GM12865 (cell line): Measurements from ENCODE around the gene DNAJA4.

Source experiments
- DNase-seq: peaks from one replicate; pipeline ENCODE4 v3.0.0; 2010; ENCODE audit warnings: low read depth
- H3K4me3 ChIP-seq: 2 replicates; pipeline ENCODE4 v1.5.1; 2011; ENCODE audit warnings: mild to moderate bottlenecking, low read depth, low read length, control low read depth
- CTCF ChIP-seq: IDR thresholded peaks from 2 replicates; pipeline ENCODE4 v1.5.1; 2011; ENCODE audit warnings: low read length, control low read depth, low read depth, inconsistent platforms; ENCODE audit not compliant: insufficient read depth; ENCODE audit errors: missing control alignments

Gene DNAJA4

GRCh38 chr15:78304216-78305066 is 40.1 kb downstream of the DNAJA4 start:
- H3K4me3 ChIP-seq, result no peak overlapping the region
- no peak for DNase-seq
- TF ChIP-seq CTCF, result no peak

GRCh38 chr15:78306176-78306774 is 41.9 kb downstream of the DNAJA4 start:
- no peak for DNase-seq
- H3K4me3 ChIP-seq, result no peak overlapping the region
- no peak for TF ChIP-seq CTCF

- no peak for DNase-seq
- no peak for TF ChIP-seq CTCF
- H3K4me3 ChIP-seq, result no peak overlapping the region
These were observed 43.6 kb downstream of the DNAJA4 start for GRCh38 chr15:78307976-78308375.

- peak; percentile 75 for DNase-seq
- H3K4me3 ChIP-seq, result no peak overlapping the region
- peak; percentile 92 for TF ChIP-seq CTCF
These were observed 44.2 kb downstream of the DNAJA4 start for GRCh38 chr15:78308422-78309032.

- no peak overlapping the region for H3K4me3 ChIP-seq
- DNase-seq, result no peak
- TF ChIP-seq CTCF, result no peak
These were observed 46.9 kb downstream of the DNAJA4 start for GRCh38 chr15:78311292-78311691.

GRCh38 chr15:78312536-78312935 is 48.2 kb downstream of the DNAJA4 start:
- DNase-seq, result no peak
- no peak overlapping the region for H3K4me3 ChIP-seq
- TF ChIP-seq CTCF, result no peak
